ENCODE data around the gene SMIM13. TPM values are rescaled to one million over a fixed set of nuclear protein-coding genes. Genes with fewer than 3 reads are reported as not detected.

SMIM13 gene
- polyA plus RNA-seq, 1 donor (not counting 4 experiments of a cell fraction or from before 2014, with no cell fraction given), result 7.7 TPM

GRCh38 chr6:11126876-11127275 lies 33.2 kb downstream of the SMIM13 start:
- Histone ChIP-seq H3K9me1 (ENCODE audit: control insufficient read depth, extremely low read depth, insufficient read depth, low read length) (no peaks in the 10 kb centered on the region), H3K4me1 (ENCODE audit: control insufficient read depth, extremely low read depth, insufficient read depth, low read length) (no peaks in the 10 kb centered on the region), H2AFZ (ENCODE audit: control insufficient read depth, low read length) (no peak overlapping the region), H3K9ac (ENCODE audit: control insufficient read depth, extremely low read depth, insufficient read depth, low read length) (no peak overlapping the region), H3K36me3 (ENCODE audit: control insufficient read depth in 2 of 2, extremely low read depth in 1 of 2, insufficient read depth in 2 of 2, low read length in 2 of 2) (peaks cover 2% of the 10 kb centered on the region in 2 experiments), H3K79me2 (ENCODE audit: control insufficient read depth, insufficient read depth, low read length) (peaks cover 75% of the 10 kb centered on the region), H3K9me3 (ENCODE audit: control insufficient read depth, low read depth, low read length) (no peaks in the 10 kb centered on the region), H3K4me3 (ENCODE audit: control insufficient read depth in 2 of 3, extremely low read depth in 1 of 3, insufficient read depth in 2 of 3, low read depth in 1 of 3, low read length in 3 of 3) (no peak overlapping the region), H4K20me1 (ENCODE audit: control insufficient read depth, extremely low read depth, insufficient read depth, low read length) (no peaks in the 10 kb centered on the region), H3K27ac (ENCODE audit: control insufficient read depth, insufficient read depth, low read length) (no peak overlapping the region), H3K27me3 (ENCODE audit: control insufficient read depth, extremely low read depth, insufficient read depth, low read length) (no peaks in the 10 kb centered on the region), H3K4me2 (ENCODE audit: control insufficient read depth, extremely low read depth, insufficient read depth, low read depth, low read length) (no peak overlapping the region)
- DNase-seq (ENCODE audit: low read depth, low spot score) (no peak), FAIRE-seq (no peak)
- no peak for TF ChIP-seq EZH2 (IDR thresholded peaks at IDR 0.05; ENCODE audit: low read length)
- TF ChIP-seq CTCF (optimal IDR thresholded peaks at IDR 0.05 in 1 of 3, IDR thresholded peaks at IDR 0.05 in 1 of 3, conservative IDR thresholded peaks at IDR 0.05 in 1 of 3; ENCODE audit: extremely low read depth in 1 of 3, insufficient read depth in 2 of 3, low read length in 3 of 3), result no peak
- dilution Hi-C loops (cut with MboI; ENCODE audit: extremely low pct_ligation_motif_present, low sequenced_read_pairs), result no loop called here

GRCh38 chr6:11128608-11129007 lies 35.0 kb downstream of the SMIM13 start:
- no peak for FAIRE-seq
- no peak for TF ChIP-seq CTCF (optimal IDR thresholded peaks at IDR 0.05 in 1 of 3, IDR thresholded peaks at IDR 0.05 in 1 of 3, conservative IDR thresholded peaks at IDR 0.05 in 1 of 3; ENCODE audit: extremely low read depth in 1 of 3, insufficient read depth in 2 of 3, low read length in 3 of 3)
- Histone ChIP-seq H3K79me2 (ENCODE audit: control insufficient read depth, insufficient read depth, low read length) (peaks cover 68% of the 10 kb centered on the region), H3K27me3 (ENCODE audit: control insufficient read depth, extremely low read depth, insufficient read depth, low read length) (no peaks in the 10 kb centered on the region), H2AFZ (ENCODE audit: control insufficient read depth, low read length) (no peak overlapping the region), H3K36me3 (ENCODE audit: control insufficient read depth in 2 of 2, extremely low read depth in 1 of 2, insufficient read depth in 2 of 2, low read length in 2 of 2) (peaks cover 2% of the 10 kb centered on the region in 2 experiments), H3K27ac (ENCODE audit: control insufficient read depth, insufficient read depth, low read length) (no peak overlapping the region), H3K9ac (ENCODE audit: control insufficient read depth, extremely low read depth, insufficient read depth, low read length) (no peak overlapping the region), H4K20me1 (ENCODE audit: control insufficient read depth, extremely low read depth, insufficient read depth, low read length) (no peaks in the 10 kb centered on the region), H3K4me3 (ENCODE audit: control insufficient read depth in 2 of 3, extremely low read depth in 1 of 3, insufficient read depth in 2 of 3, low read depth in 1 of 3, low read length in 3 of 3) (no peak overlapping the region), H3K4me2 (ENCODE audit: control insufficient read depth, extremely low read depth, insufficient read depth, low read depth, low read length) (no peak overlapping the region), H3K4me1 (ENCODE audit: control insufficient read depth, extremely low read depth, insufficient read depth, low read length) (no peaks in the 10 kb centered on the region), H3K9me1 (ENCODE audit: control insufficient read depth, extremely low read depth, insufficient read depth, low read length) (no peaks in the 10 kb centered on the region), H3K9me3 (ENCODE audit: control insufficient read depth, low read depth, low read length) (no peaks in the 10 kb centered on the region)
- no peak for DNase-seq (ENCODE audit: low read depth, low spot score)
- dilution Hi-C loops (cut with MboI; ENCODE audit: extremely low pct_ligation_motif_present, low sequenced_read_pairs), result no loop called here

All from keratinocyte (primary cell).